Skeletal muscle satellite cell (primary cell): ENCODE measurements around the gene BAG2. TPM values are rescaled to one million over a fixed set of nuclear protein-coding genes. Genes with fewer than 3 reads are reported as not detected.

Experiments used
- H3K27me3 ChIP-seq: 2 replicates; pipeline ENCODE4 v1.7.0; 2013; ENCODE audit warnings: low read length; ENCODE audit not compliant: control insufficient read depth, insufficient read depth
- H3K36me3 ChIP-seq: 2 replicates; pipeline ENCODE4 v1.7.0; 2013; ENCODE audit warnings: mild to moderate bottlenecking, control low read depth, low read length; ENCODE audit not compliant: insufficient read depth
- H3K4me1 ChIP-seq: 2 replicates; pipeline ENCODE4 v1.7.0; 2013; ENCODE audit warnings: low read length; ENCODE audit not compliant: control insufficient read depth, insufficient read depth
- H3K4me2 ChIP-seq: 2 replicates; pipeline ENCODE4 v1.7.0; 2013; ENCODE audit warnings: mild to moderate bottlenecking, low read length
- H3K4me3 ChIP-seq: 2 replicates; pipeline ENCODE4 v1.7.0; 2013; ENCODE audit warnings: low read length
- H3K9ac ChIP-seq: 2 replicates; pipeline ENCODE4 v1.7.0; 2013; ENCODE audit warnings: mild to moderate bottlenecking, low read depth, low read length, moderate library complexity
- H3K9me3 ChIP-seq: replicated peaks from 2 replicates; pipeline ENCODE4 v1.7.0; 2013; ENCODE audit warnings: mild to moderate bottlenecking, control low read depth, low read length
- total RNA-seq: library from RNA; depleted of rRNA; stranded (reverse); fragments of >200 nt; gene quantifications from 2 replicates; pipeline ENCODE4 v1.2.3, GENCODE V29; 2012; rRNA removed

The BAG2 gene
- 18.1 and 20.0 TPM in 2 replicates for total RNA-seq

DNA sequence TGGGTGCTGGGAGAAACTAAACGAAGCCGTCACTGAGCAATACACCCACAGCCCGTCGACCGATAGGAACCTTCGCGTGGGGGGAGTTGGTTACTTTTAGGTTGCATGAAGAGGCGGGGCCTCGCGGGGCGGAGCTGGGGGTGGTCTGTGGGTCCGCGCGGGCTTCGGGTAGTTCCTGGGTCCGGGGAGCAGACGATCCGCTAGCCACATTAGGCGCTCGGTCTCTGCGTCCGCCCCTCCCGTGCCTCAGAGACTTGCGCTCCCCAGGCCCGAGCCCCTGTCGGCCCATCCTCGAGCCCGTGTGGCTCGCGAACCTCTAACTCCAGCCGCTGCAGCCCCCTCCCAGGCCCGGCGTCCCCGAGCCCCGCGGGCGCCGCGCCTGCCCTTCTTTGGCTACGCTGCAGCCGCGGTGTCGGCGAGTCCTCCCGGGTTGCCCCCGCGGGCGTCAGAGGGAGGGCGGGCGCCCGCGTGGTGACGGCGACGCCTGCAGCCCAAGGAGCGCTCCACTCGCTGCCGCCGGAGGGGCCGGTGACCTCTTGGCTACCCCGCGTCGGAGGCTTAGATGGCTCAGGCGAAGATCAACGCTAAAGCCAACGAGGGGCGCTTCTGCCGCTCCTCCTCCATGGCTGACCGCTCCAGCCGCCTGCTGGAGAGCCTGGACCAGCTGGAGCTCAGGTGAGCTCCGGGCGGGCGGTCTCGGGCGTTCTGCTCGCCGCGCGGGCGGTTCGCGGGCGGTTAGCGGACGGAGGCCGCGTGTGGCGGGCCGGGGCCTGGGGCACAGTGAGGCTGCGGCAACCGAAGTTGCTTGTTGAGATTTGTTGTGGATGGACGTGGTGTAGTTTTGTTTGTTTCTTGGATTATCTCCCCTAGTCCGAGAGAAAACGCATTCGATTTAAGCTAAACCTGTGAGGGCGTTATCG is at the start of gene BAG2:
TSS of gene BAG2 (plus strand) at position 191 of the 920 bp plus-strand sequence. CDS start at position 563, 372 bp downstream.
- H3K4me3 ChIP-seq = peak within 1 kb of the TSS; percentile 87
- H3K4me2 ChIP-seq = peak within 1 kb of the TSS; percentile 86
- H3K9me3 ChIP-seq = no peaks in the 10 kb centered on the region
- H3K9ac ChIP-seq = peak within 1 kb of the TSS; percentile 90
- H3K27me3 ChIP-seq = no peaks in the 10 kb centered on the region
- H3K36me3 ChIP-seq = peaks cover 9% of the 10 kb centered on the region
- H3K4me1 ChIP-seq = peaks cover 25% of the 10 kb centered on the region

- Histone ChIP-seq H3K4me1 (no peaks in the 10 kb centered on the region), H3K9me3 (no peaks in the 10 kb centered on the region), H3K36me3 (peaks cover 10% of the 10 kb centered on the region), H3K9ac (no peak overlapping the region), H3K4me2 (no peak overlapping the region), H3K27me3 (no peaks in the 10 kb centered on the region), H3K4me3 (no peak overlapping the region)
These were observed 49.0 kb upstream of the BAG2 start for GRCh38 chr6:57123111-57123510.

- H3K9ac ChIP-seq = no peak overlapping the region
- peaks cover 5% of the 10 kb centered on the region for H3K36me3 ChIP-seq
- no peaks in the 10 kb centered on the region for H3K27me3 ChIP-seq
- no peaks in the 10 kb centered on the region for H3K4me1 ChIP-seq
- H3K9me3 ChIP-seq = no peaks in the 10 kb centered on the region
- H3K4me3 ChIP-seq = no peak overlapping the region
- H3K4me2 ChIP-seq = no peak overlapping the region
These were observed 44.4 kb upstream of the BAG2 start for GRCh38 chr6:57127763-57128162.

DNA sequence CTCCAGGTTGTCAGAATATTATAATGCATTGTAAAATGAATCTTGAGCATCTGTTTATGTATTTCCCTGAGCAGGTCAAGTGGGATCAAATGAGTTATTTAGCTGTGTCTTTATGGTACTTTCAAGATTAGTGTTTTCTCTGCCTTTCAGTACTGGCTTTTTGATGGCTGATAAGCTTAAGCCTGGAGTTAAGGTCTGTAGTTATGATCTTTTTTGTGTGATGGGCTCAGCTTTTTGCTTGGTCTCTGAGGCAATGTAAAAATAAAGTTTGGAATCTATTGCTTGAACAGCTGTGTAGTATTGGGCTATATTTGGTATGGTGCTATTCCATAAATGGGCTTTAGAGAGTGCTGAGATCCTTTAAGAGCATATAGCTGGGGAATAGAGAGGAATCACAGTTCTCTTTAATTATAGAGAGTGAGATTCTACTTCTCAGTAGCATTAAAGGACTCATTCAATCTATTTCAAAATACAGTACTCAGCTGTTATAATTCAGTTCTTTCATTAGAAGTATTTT is 41.4 kb upstream of the BAG2 start:
- H3K9ac ChIP-seq = no peak overlapping the region
- no peaks in the 10 kb centered on the region for H3K4me1 ChIP-seq
- no peaks in the 10 kb centered on the region for H3K27me3 ChIP-seq
- H3K9me3 ChIP-seq = no peaks in the 10 kb centered on the region
- H3K4me3 ChIP-seq = no peak overlapping the region
- peaks cover 14% of the 10 kb centered on the region for H3K36me3 ChIP-seq
- no peak overlapping the region for H3K4me2 ChIP-seq

GRCh38 chr6:57134954-57135353 is 37.2 kb upstream of the BAG2 start:
- no peaks in the 10 kb centered on the region for H3K9me3 ChIP-seq
- no peak overlapping the region for H3K4me3 ChIP-seq
- H3K9ac ChIP-seq = no peak overlapping the region
- H3K36me3 ChIP-seq = peaks cover 30% of the 10 kb centered on the region
- no peaks in the 10 kb centered on the region for H3K27me3 ChIP-seq
- no peak overlapping the region for H3K4me2 ChIP-seq
- H3K4me1 ChIP-seq = no peaks in the 10 kb centered on the region

- Histone ChIP-seq H3K9ac (no peak overlapping the region), H3K4me3 (no peak overlapping the region), H3K9me3 (no peaks in the 10 kb centered on the region), H3K4me1 (no peaks in the 10 kb centered on the region), H3K27me3 (no peaks in the 10 kb centered on the region), H3K4me2 (no peak overlapping the region), H3K36me3 (peaks cover 30% of the 10 kb centered on the region)
These were observed 36.2 kb upstream of the BAG2 start for GRCh38 chr6:57135885-57136284.

GRCh38 chr6:57137350-57137749 is 34.8 kb upstream of the BAG2 start:
- Histone ChIP-seq H3K36me3 (peaks cover 38% of the 10 kb centered on the region), H3K9me3 (no peaks in the 10 kb centered on the region), H3K4me1 (no peaks in the 10 kb centered on the region), H3K9ac (no peak overlapping the region), H3K4me3 (no peak overlapping the region), H3K4me2 (no peak overlapping the region), H3K27me3 (no peaks in the 10 kb centered on the region)

DNA sequence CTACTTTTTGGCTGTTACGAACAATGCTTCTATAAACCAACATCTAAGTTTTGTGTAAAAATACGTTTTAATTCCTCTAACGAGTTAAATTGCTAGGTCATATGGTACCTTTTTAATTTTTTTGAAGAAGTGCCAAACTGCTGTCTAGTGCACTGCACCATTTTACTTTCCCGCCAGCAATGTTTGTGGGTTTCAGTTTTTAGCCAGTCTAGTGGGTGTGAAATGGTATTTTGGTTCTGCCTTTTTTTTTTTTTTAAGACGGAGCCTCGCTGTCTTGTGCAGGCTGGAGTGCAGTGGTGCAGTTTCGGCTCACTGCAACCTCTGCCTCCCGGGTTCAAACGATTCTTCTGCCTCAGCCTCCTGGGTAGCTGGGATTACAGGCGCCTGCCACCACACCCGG is 34.1 kb upstream of the BAG2 start:
- Histone ChIP-seq H3K9me3 (no peaks in the 10 kb centered on the region), H3K27me3 (no peaks in the 10 kb centered on the region), H3K4me1 (no peaks in the 10 kb centered on the region), H3K9ac (no peak overlapping the region), H3K36me3 (peaks cover 41% of the 10 kb centered on the region), H3K4me2 (no peak overlapping the region), H3K4me3 (no peak overlapping the region)

DNA sequence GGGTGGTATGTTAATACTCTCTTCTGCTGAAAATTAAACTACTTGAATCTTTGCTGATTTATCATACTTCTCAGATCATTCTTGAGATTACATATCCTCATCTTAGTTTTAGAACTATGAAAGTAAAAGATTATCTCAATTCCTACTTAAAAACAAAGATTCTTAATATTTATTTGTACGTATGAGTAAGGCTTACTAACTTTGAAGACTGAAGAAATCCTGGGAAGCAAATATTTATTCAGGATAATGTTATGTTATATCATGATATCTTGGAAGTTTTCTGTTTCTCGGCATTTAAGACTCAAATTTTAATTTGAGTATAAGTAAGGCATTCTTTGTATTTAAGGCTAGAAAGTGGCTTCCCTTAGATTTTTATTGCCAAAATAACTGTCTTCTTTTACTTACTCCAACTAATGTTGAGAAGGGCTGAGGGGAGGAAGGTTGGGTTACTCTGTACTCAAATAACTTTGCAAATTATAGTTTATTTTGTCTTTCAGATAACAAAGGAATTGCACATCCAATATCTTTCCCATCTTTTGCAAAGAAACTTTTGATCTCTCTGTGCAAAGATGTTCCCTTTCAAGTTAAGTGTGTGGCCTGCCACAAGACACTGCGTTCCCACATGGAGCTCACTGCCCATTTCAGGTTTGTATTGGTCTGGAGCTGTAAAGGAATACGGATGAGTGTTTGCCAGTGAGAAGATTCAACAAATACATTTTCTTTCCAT is 30.5 kb upstream of the BAG2 start:
- Histone ChIP-seq H3K4me3 (no peak overlapping the region), H3K27me3 (no peaks in the 10 kb centered on the region), H3K9ac (no peak overlapping the region), H3K36me3 (peaks cover 35% of the 10 kb centered on the region), H3K4me1 (no peaks in the 10 kb centered on the region), H3K9me3 (no peaks in the 10 kb centered on the region), H3K4me2 (no peak overlapping the region)

GRCh38 chr6:57142178-57142525 is 30.0 kb upstream of the BAG2 start:
- H3K36me3 ChIP-seq = peaks cover 33% of the 10 kb centered on the region

GRCh38 chr6:57143690-57144089 is 28.4 kb upstream of the BAG2 start:
- H3K9me3 ChIP-seq = no peaks in the 10 kb centered on the region
- H3K4me1 ChIP-seq = no peaks in the 10 kb centered on the region
- H3K36me3 ChIP-seq = peaks cover 38% of the 10 kb centered on the region
- no peak overlapping the region for H3K4me3 ChIP-seq
- H3K4me2 ChIP-seq = no peak overlapping the region
- H3K9ac ChIP-seq = no peak overlapping the region
- H3K27me3 ChIP-seq = no peaks in the 10 kb centered on the region

More at GRCh38 chr6:57142178-57142525, 30.0 kb upstream of the BAG2 start:
- Histone ChIP-seq H3K4me1 (no peaks in the 10 kb centered on the region), H3K9me3 (no peaks in the 10 kb centered on the region), H3K4me2 (no peak overlapping the region), H3K27me3 (no peaks in the 10 kb centered on the region), H3K4me3 (no peak overlapping the region), H3K9ac (no peak overlapping the region)
